Loucy (cell line): ENCODE measurements around the gene PLEKHH2.

ENCODE experiments used
- H2AFZ ChIP-seq: fragments of 200-600 bp; sonication (generic); 2 replicates; pipeline ENCODE4 v1.6.0; 2016; ENCODE audit warnings: antibody characterized with exemption, mild to moderate bottlenecking, low read length, moderate library complexity
- H3F3A ChIP-seq: fragments of 200-600 bp; 2 replicates; pipeline ENCODE4 v1.6.0; 2016; ENCODE audit warnings: antibody characterized with exemption, low read depth, mild to moderate bottlenecking
- H3K27me3 ChIP-seq: fragments of 200-600 bp; sonication (generic); 2 replicates; pipeline ENCODE4 v1.6.1; 2014; ENCODE audit warnings: low read length, mild to moderate bottlenecking; ENCODE audit not compliant: insufficient read depth, poor library complexity, severe bottlenecking
- H3K36me3 ChIP-seq: fragments of 200-600 bp; sonication (generic); 2 replicates; pipeline ENCODE4 v1.6.1; 2016; ENCODE audit warnings: low read length; ENCODE audit not compliant: insufficient read depth
- H3K4me1 ChIP-seq: fragments of 200-600 bp; sonication (generic); 2 replicates; pipeline ENCODE4 v1.5.1; 2014; ENCODE audit warnings: low read length, mild to moderate bottlenecking; ENCODE audit not compliant: insufficient read depth, poor library complexity, severe bottlenecking
- H3K4me2 ChIP-seq: fragments of 200-600 bp; sonication (generic); 2 replicates; pipeline ENCODE4 v1.6.0; 2014; ENCODE audit warnings: antibody characterized with exemption, low read length, low read depth, mild to moderate bottlenecking; ENCODE audit not compliant: poor library complexity, severe bottlenecking
- H3K4me3 ChIP-seq: fragments of 200-600 bp; sonication (generic); 2 replicates; pipeline ENCODE4 v1.5.1; 2014; ENCODE audit warnings: low read length, mild to moderate bottlenecking, mixed read lengths; ENCODE audit not compliant: poor library complexity, severe bottlenecking
- H3K79me2 ChIP-seq: fragments of 200-600 bp; sonication (generic); 2 replicates; pipeline ENCODE4 v1.6.1; 2014; ENCODE audit warnings: low read length; ENCODE audit not compliant: insufficient read depth
- H3K9ac ChIP-seq: fragments of 200-600 bp; sonication (generic); 2 replicates; pipeline ENCODE4 v1.6.0; 2014; ENCODE audit warnings: mild to moderate bottlenecking, low read depth, low read length, moderate library complexity; ENCODE audit not compliant: poor library complexity, severe bottlenecking
- H3K9me2 ChIP-seq: fragments of 200-600 bp; sonication (generic); replicated peaks from 2 replicates; pipeline ENCODE4 v1.6.1; 2016; ENCODE audit warnings: low read depth, low read length, mixed read lengths
- H3K9me3 ChIP-seq: fragments of 200-600 bp; sonication (generic); 2 replicates; pipeline ENCODE4 v1.6.1; 2014; ENCODE audit warnings: mild to moderate bottlenecking, antibody characterized with exemption, low read length, low read depth; ENCODE audit not compliant: insufficient read depth
- H4K20me1 ChIP-seq: fragments of 200-600 bp; sonication (generic); 2 replicates; pipeline ENCODE4 v1.6.0; 2014; ENCODE audit warnings: antibody characterized with exemption, low read length, mild to moderate bottlenecking; ENCODE audit not compliant: insufficient read depth, poor library complexity, severe bottlenecking
- CTCF ChIP-seq: fragments of 200-600 bp; sonication (generic); conservative IDR thresholded peaks from 2 replicates; pipeline ENCODE4 v1.5.1; 2014; ENCODE audit warnings: mild to moderate bottlenecking, antibody characterized with exemption, low read length
- EZH2phosphoT487 ChIP-seq: fragments of 200-600 bp; IDR thresholded peaks from 2 replicates; pipeline ENCODE4 v1.6.1; 2018; ENCODE audit warnings: antibody characterized with exemption, mild to moderate bottlenecking, moderate library complexity, borderline replicate concordance

PLEKHH2 gene

GRCh38 chr2:43710866-43711265 lies 73.8 kb downstream of the PLEKHH2 start:
- Histone ChIP-seq H3K4me1 (no peaks in the 10 kb centered on the region), H2AFZ (no peak overlapping the region), H3K36me3 (no peaks in the 10 kb centered on the region), H3K9me3 (no peaks in the 10 kb centered on the region), H3K9ac (no peak overlapping the region), H3K79me2 (no peaks in the 10 kb centered on the region), H4K20me1 (no peaks in the 10 kb centered on the region), H3K27me3 (no peaks in the 10 kb centered on the region), H3K9me2 (no peaks in the 10 kb centered on the region), H3K4me3 (no peak overlapping the region), H3K4me2 (no peak overlapping the region), H3F3A (no peaks in the 10 kb centered on the region)
- TF ChIP-seq EZH2phosphoT487: no peak
- TF ChIP-seq CTCF: no peak

- Histone ChIP-seq H3K9ac (no peak overlapping the region), H3K79me2 (no peaks in the 10 kb centered on the region), H3F3A (no peaks in the 10 kb centered on the region), H4K20me1 (no peaks in the 10 kb centered on the region), H2AFZ (no peak overlapping the region), H3K27me3 (no peaks in the 10 kb centered on the region), H3K4me1 (no peaks in the 10 kb centered on the region), H3K4me3 (no peak overlapping the region), H3K9me3 (no peaks in the 10 kb centered on the region), H3K36me3 (no peaks in the 10 kb centered on the region), H3K9me2 (no peaks in the 10 kb centered on the region), H3K4me2 (no peak overlapping the region)
- no peak for TF ChIP-seq EZH2phosphoT487
- TF ChIP-seq CTCF: no peak
Observed at GRCh38 chr2:43714164-43714563, 77.1 kb downstream of the PLEKHH2 start.

GRCh38 chr2:43715300-43716098 lies 78.4 kb downstream of the PLEKHH2 start:
- Histone ChIP-seq H2AFZ (no peak overlapping the region), H3K4me2 (no peak overlapping the region), H3K9ac (no peak overlapping the region), H3K27me3 (no peaks in the 10 kb centered on the region), H3K4me1 (no peaks in the 10 kb centered on the region), H3K9me2 (no peaks in the 10 kb centered on the region), H4K20me1 (no peaks in the 10 kb centered on the region), H3K79me2 (no peaks in the 10 kb centered on the region), H3F3A (no peaks in the 10 kb centered on the region), H3K36me3 (no peaks in the 10 kb centered on the region), H3K9me3 (no peaks in the 10 kb centered on the region), H3K4me3 (no peak overlapping the region)
- no peak for TF ChIP-seq EZH2phosphoT487
- TF ChIP-seq CTCF: no peak
